HepG2 (cell line): ENCODE data around the gene MTUS2. TPM values are rescaled to one million over a fixed set of nuclear protein-coding genes. Genes with fewer than 3 reads are reported as not detected.

ENCODE experiments used
- AGO2 ChIP-seq: fragments of 200-400 bp; formaldehyde crosslinking; optimal IDR thresholded peaks from 2 replicates; pipeline ENCODE3; 2017; ENCODE audit warnings: mild to moderate bottlenecking, low read depth, low read length, moderate library complexity
- AKNA ChIP-seq: sonication (generic); formaldehyde crosslinking; IDR thresholded peaks from 2 replicates; pipeline ENCODE4 v1.4.0; 2020; ENCODE audit warnings: missing genetic modification reagents, borderline replicate concordance
- ARNT ChIP-seq: fragments of 450-650 bp; IDR thresholded peaks from 2 replicates; pipeline ENCODE4 v1.6.1; 2017
- GABPB1 ChIP-seq: IDR thresholded peaks from 2 replicates; pipeline ENCODE4 v1.6.1; 2016; ENCODE audit warnings: mild to moderate bottlenecking, missing genetic modification reagents, moderate library complexity, missing compliant biosample characterization
- HINFP ChIP-seq: sonication (generic); formaldehyde crosslinking; IDR thresholded peaks from 2 replicates; pipeline ENCODE4 v1.4.0; 2020; ENCODE audit warnings: low read depth, mild to moderate bottlenecking, missing genetic modification reagents
- NBN ChIP-seq: fragments of 450-650 bp; conservative IDR thresholded peaks from 2 replicates; pipeline ENCODE4 v1.6.1; 2017
- NONO ChIP-seq, 2 experiments: fragments of 450-650 bp in 1 of 2; sonication (generic) in 1 of 2; formaldehyde crosslinking in 1 of 2; IDR thresholded peaks in 1 of 2; conservative IDR thresholded peaks in 1 of 2; 2 replicates each; pipeline versions ENCODE4 v1.6.1 to v1.8.0; 2017 to 2022; ENCODE audit warnings: mild to moderate bottlenecking in 1 of 2, missing genetic modification reagents in 1 of 2, moderate library complexity in 1 of 2
- NRL ChIP-seq: sonication (generic); formaldehyde crosslinking; IDR thresholded peaks from 2 replicates; pipeline ENCODE4 v1.5.0; 2020; ENCODE audit warnings: missing genetic modification reagents, mild to moderate bottlenecking, moderate library complexity, borderline replicate concordance
- TFAP4 ChIP-seq: sonication (generic); IDR thresholded peaks from 2 replicates; pipeline ENCODE4 v1.6.1; 2016; ENCODE audit warnings: low read depth, borderline replicate concordance
- ZBTB40 ChIP-seq, 2 experiments: fragments of 450-650 bp in 1 of 2; sonication (generic) in 1 of 2; formaldehyde crosslinking in 1 of 2; IDR thresholded peaks; 2 replicates each; pipeline versions ENCODE4 v1.6.1 to v1.8.0; 2016 to 2022; ENCODE audit warnings: antibody characterized with exemption in 1 of 2, mild to moderate bottlenecking in 1 of 2, missing genetic modification reagents in 1 of 2
- polyA plus RNA-seq, 8 experiments: library from polyadenylated mRNA; depleted of rRNA in 3 of 8; stranded (reverse) in 7 of 8; unstranded in 1 of 8; fragments of >200 nt; fragmentation: Illumina TruSeq in 4 of 8; extraction: Trizol in 4 of 8; gene quantifications; 2 replicates each; pipeline versions ENCODE4 v1.2.1 to v1.2.3, GENCODE V29; 2011 to 2016; ENCODE audit warnings: low read depth in 4 of 8, missing spikeins in 1 of 8, mixed read lengths in 1 of 8; ENCODE audit not compliant: insufficient read depth in 1 of 8
- total RNA-seq, 5 experiments: library from RNA; depleted of rRNA; stranded (reverse); fragments of >200 nt; fragmentation: Illumina TruSeq; extraction: Trizol; gene quantifications; 2 replicates each; pipeline ENCODE4 v1.2.3, GENCODE V29; 2016; ENCODE audit warnings: low read depth in 1 of 5

Gene MTUS2
- total and polyA plus RNA-seq, 2 of the 13 experiments (the other 11 are each of a cell fraction or from before 2014, with no cell fraction given) = not detected

- TF ChIP-seq NRL = 0 out of 2 replicates have a peak, but pooled peaks have one; percentile 49
- TF ChIP-seq AKNA (CRISPR knock-in tag) = no peak
- peak; percentile 80; the same call in 1 of the 2 replicates for TF ChIP-seq TFAP4
- no peak for TF ChIP-seq GABPB1 (CRISPR knock-in tag)
- TF ChIP-seq AGO2 = peak; percentile 21
- no peak for TF ChIP-seq ARNT
- TF ChIP-seq NONO (IDR thresholded peaks at IDR 0.05) = no peak
- 0 out of 2 replicates have a peak, but pooled peaks have one; percentile 43 for TF ChIP-seq NONO (CRISPR knock-in tag; conservative IDR thresholded peaks at IDR 0.05)
- no peak for TF ChIP-seq HINFP (CRISPR knock-in tag)
- no peak for TF ChIP-seq NBN
- TF ChIP-seq ZBTB40 (IDR thresholded peaks at IDR 0.05) = no peak
- peak; percentile 54; the same call in 1 of the 2 replicates for TF ChIP-seq ZBTB40 (CRISPR knock-in tag; IDR thresholded peaks at IDR 0.05)
These were observed 688.2 kb downstream of the MTUS2 start (continued) for GRCh38 chr13:29508130-29508875.
